Frontal cortex (tissue), 4 donors: ENCODE results near the gene MBTD1. TPM values are rescaled to one million over a fixed set of nuclear protein-coding genes. Genes with fewer than 3 reads are reported as not detected.
"Not testable (repeated sequence)": the region's sequence is repeated elsewhere in the genome, so short reads cannot be mapped to it uniquely, and the experiment has no call there.

ENCODE experiments used
- DNase-seq, 2 donors: peaks; one replicate each; pipeline ENCODE4 v3.0.0; 2012; ENCODE audit warnings: low spot score in 2 of 2
- FAIRE-seq: peaks from 2 replicates; lab custom pipeline; 2012; peaks lifted over from hg19 to GRCh38; lab: Jason Lieb, UNC
- total RNA-seq: library from RNA; depleted of rRNA; stranded (reverse); fragments of >200 nt; gene quantifications from one replicate; pipeline ENCODE4 v1.2.3, GENCODE V29; 2014
- donor health status: control.
- donor health status: control.
- donor health status: control.

Gene MBTD1
- total RNA-seq, 1 donor from 2014 or later = 64.4 TPM

GRCh38 chr17:51200846-51201245, 59.0 kb downstream of the MBTD1 start:
- DNase-seq (no peak), FAIRE-seq (no peak)

GRCh38 chr17:51200295-51200694, 59.6 kb downstream of the MBTD1 start:
- no peak for FAIRE-seq
- DNase-seq = no peak

DNA sequence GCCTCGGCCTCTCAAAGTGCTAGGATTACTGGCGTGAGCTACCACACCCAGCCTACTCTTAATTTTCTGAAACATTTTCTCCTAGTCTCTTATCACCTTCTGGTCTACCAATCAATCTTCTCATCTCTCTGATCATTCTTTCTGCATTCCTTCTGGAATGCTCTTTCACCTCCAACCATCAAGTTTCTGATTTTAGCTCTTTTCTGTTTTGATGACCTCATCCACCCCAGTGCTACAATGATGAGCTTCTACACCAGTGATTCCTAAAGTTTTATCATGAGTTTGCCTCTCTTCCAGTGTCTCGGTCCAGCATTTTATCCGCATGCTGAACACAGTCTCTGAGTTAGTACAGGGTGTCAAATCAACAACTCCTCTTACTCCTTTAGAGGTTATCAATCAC, 62.1 kb downstream of the MBTD1 start:
- FAIRE-seq (no peak), DNase-seq (no peak)

DNA sequence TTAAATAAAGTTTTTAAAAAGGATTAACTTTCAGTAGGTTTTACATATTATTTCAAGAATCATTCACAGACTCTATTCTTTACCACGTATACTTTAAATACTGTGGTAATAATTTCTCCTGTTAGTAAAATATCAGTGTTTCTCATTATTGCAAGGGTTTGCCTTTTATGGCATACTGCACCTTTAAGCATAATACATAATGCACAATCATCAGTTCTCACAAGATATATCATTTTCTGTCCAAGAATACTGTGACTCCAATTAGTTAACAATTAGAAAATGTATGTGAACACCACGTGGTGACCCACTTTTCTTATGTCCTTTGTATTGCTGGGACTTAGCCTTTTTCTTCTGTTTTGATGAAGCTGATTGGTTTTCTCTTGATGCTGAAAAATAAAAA, 68.0 kb downstream of the MBTD1 start:
- DNase-seq (no peak), FAIRE-seq (no peak)

DNA sequence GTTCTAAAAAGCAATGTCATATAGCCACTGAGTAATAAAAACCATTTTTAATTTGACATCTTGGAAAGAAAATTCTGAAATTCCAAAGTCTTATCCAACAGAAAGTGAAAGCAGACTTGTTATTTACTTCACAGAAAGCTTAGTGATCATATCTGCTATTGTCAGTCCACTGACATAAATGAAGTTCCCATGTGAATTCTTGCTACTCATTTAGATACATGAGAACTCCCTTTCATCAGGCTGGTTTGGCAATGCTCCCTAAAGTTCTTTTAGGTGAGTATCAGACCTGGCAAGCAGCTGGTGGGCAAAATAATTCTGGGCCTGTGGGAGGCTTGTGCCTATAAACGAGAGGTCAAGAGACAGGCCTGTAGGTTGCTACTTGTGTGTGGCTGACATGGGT, 70.2 kb downstream of the MBTD1 start:
- DNase-seq (no peak), FAIRE-seq (no peak)

DNA sequence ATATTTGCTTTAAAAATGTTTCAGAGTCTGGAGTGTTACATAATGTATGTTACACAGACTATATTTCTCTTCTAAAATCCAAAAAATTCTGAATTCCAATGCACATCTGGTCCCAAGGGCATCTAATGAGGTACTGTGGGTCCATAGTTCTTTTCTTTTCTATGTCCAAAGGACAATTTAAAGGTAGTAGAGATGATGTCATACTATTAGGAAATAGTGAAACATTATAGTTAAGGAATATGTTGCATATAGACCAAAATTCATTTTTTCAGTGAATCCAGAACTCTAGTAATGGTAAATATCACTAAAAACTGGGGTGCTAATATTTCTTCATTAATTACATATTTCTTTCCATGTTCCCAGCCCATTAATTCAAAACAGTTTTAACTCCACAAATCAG, 70.7 kb downstream of the MBTD1 start:
- FAIRE-seq (no peak), DNase-seq (no peak)

DNA sequence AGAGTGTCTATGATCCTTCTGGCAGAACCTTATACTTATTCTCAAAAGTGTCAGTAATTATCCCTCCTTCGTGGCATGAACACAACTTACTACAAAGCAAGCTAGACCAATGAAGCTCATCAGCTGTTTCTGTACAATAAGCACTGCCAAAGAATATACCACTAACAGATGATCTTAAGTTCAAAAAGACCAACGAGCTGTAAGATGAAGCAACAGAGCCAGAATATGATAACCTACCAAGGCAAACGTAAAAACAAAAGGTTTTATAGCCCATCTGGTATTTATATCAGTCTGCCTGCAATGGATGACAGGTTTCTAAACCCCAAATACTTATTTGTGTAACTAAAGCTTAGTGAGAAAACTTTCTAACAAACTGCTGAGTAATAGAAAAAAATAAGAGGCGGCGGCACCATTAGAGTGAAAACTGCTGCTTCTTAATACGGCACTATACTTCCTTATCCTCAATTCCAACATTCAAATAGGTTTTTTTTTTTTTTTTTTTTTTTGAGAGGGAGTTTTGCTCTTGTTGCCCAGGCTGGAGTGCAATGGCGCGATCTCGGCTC, 71.5 kb downstream of the MBTD1 start:
- no peak for DNase-seq
- no peak for FAIRE-seq

DNA sequence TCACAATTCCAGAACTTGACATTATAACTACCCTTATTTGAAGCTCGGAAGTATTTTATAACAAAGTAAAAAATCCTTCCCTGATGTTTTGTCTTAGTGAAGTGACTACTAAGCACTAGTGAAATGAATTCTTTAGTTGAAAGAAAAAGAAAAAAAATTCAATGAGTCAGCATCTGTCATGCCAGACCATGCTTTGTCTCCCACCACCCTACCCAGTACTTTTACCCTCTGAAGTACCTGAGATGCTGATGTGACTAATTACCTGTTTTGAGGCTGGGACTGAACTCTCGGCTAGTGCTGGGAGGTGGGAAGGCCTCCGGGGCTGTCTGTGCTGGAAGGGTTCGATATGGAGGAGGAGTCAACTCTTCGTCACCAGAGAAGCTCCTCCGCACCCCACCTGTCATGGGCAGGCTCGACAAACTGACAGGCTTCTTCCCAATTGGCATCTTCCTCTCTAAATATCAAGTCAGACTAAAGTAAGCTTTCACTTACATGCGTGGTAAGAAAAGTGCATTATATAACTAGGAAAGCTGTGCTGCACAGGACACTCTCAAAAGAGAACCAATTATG, 74.0 kb downstream of the MBTD1 start:
- DNase-seq = no peak
- FAIRE-seq = no peak

- no peak for DNase-seq
- no peak for FAIRE-seq
Observed at GRCh38 chr17:51184124-51184523, 75.7 kb downstream of the MBTD1 start.

DNA sequence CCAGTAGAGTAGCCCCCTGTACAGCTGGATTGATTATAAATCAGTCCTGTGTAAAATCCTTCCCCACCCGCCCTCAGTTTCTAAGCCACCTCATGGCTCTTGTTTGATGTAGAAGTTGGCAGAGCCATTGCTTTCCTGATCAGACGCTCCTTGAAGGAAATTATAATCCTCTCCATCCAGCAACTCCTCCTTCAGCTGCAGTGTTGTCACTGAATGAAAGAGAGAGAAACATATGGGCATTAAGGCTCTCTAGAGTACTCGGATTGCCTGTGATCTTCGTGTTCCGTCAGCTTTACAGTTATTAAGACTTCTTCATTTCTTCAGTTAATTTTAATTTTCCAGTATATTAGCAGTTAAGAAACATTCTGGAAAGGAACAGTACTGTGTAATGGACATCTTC, 79.4 kb downstream of the MBTD1 start:
- FAIRE-seq = no peak
- no peak for DNase-seq

DNA sequence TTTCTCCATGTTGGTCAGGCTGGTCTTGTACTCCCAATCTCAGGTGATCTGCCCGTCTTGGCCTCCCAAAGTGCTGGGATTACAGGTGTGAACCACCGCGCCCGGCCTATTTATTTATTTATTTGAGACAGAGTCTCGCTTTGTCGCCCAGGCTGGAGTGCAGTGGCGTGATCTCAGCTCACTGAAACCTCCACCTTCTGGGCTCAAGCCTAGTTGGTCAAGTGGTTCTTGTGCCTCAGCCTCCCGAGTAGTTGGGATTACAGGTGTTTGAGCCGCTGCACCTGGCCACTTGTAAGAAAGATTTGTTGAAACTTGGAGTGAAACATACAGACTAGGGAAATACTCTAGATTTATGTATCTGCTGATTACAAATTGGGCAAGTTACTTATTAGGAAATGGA, 87.8 kb downstream of the MBTD1 start:
- not testable (repeated sequence) for DNase-seq, FAIRE-seq

- DNase-seq (no peak), FAIRE-seq (no peak)
Observed at GRCh38 chr17:51170736-51171135, 89.1 kb downstream of the MBTD1 start.

DNA sequence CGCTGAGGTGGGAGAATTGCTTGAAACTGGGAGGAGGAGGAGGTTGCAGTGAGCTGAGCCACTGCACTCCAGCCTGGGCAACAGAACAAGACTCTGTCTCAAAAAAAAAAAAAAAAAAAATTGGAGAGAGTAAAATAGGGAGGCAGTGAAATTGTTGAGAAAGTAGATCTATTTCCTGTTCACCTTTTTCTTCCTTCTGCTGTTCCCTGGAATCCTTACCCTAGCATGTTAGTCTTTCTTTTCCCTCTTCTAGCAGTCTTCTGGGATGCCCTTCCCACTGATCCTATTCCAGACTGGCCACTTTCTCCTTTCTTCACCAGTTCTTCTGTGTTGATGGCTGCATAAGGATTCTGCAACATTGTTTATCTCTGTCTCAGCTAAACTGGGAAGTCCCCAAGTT, 90.5 kb downstream of the MBTD1 start:
- FAIRE-seq (no peak), DNase-seq (no peak)

DNA sequence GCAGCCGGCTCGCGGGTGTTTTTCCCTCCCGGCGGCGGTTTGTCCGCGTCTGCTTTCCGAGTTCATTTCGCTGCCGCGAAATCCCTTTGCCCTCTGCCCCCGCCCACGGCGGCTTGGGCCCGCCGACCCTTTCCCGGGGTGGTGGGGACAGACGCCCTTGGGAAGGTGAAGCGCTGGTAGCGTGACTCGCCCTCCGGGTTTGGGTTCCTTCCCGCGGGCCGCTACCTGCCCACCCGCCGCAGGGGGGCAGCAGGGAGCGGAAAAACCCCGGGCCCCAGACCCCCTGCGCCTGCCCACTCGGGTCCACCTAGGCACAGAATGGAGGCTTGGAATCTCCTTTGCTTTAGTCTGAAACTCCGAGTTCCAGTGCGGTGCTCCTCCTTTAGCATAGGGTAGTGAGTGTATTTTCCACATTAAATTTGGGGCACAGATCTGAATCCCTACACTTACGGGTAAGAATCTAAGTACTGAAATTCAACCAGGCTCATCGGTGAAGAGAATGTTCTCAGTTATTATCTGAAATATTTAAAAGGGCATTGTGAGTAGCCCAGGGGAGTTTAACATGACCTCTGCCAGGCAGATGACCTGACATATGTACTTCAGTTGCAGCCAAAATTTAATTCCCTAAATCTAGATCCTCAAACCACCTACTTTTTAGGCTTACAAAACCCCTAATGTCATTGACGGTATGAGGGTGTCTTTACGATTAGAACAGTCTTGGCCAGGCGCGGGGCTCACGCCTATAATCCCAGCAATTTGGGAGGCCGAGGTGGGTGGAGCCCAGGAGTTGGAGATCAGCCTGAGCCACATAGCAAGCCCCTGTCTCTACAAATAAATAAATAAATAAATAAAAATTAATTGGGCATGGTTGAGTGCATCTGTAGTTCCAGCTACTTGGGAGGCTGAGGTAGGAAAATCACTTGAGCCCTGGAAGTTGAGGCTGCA, 92.6 kb downstream of the MBTD1 start:
- no peak for FAIRE-seq
- DNase-seq = peak; percentile 65 to 71

DNA sequence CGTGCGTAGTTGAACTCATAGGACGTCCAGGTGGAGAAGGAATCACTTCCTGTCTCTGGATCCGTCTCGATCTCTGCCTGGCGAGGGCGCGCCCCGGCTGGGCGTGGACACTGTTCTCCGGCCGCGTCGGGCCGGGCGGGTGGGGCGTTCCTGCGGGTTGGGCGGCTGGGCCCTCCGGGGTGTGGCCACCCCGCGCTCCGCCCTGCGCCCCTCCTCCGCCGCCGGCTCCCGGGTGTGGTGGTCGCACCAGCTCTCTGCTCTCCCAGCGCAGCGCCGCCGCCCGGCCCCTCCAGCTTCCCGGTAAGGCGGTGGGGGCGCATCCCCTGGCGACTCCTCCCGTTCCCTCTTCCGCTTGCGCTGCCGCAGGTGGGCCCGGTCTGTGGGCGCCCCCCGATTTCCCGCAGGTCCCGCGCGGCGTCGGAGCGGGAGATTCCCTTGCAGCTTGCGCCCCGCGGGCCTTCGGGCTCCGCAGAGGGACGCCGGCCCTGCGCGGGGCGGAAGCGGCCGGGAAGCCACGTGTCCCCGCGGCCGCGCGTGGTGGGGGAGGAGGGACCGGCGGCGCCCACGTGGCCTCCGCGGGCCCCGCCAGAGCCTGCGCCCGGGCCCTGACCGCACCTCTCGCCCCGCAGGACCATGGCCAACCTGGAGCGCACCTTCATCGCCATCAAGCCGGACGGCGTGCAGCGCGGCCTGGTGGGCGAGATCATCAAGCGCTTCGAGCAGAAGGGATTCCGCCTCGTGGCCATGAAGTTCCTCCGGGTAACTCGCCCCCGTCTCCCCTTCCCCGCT, 93.5 kb downstream of the MBTD1 start, which contains the start of gene NME2:
TSS of gene NME2 (plus strand) at position 214 of the 789 bp plus-strand sequence. CDS start at position 634, 420 bp downstream.
- DNase-seq (peak; percentile 90), FAIRE-seq (no peak)

DNA sequence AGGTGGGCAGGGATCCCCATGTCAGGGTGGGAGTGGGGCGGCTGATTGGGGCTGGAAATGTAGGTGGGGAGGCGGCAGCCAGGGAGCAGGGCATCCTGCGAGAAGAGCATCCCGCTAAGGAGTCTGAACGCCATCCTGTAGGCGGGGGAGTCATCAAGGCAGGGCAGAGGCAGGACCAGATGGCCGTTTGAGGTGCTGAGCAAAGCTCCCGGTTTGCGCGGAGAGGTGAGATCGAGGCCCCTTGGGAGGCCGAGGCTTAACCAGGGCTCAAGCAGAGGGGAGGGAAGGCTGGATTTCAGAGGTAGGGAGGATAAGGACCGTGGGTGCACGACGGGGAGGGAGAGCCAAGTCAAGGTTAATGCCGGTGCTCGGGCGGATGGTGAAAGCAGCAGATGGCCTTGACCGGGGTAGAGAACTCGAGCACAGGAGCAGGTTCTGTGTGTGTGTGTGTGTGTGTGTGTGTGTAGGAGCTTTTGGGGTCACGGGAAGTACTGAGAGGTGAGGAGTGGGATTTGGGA, 94.1 kb downstream of the MBTD1 start:
- DNase-seq = peak in 1 of 2 donors; percentile 20
- no peak for FAIRE-seq

- DNase-seq = no peak
- FAIRE-seq = no peak
Observed at GRCh38 chr17:51164911-51165679, 94.8 kb downstream of the MBTD1 start.

DNA sequence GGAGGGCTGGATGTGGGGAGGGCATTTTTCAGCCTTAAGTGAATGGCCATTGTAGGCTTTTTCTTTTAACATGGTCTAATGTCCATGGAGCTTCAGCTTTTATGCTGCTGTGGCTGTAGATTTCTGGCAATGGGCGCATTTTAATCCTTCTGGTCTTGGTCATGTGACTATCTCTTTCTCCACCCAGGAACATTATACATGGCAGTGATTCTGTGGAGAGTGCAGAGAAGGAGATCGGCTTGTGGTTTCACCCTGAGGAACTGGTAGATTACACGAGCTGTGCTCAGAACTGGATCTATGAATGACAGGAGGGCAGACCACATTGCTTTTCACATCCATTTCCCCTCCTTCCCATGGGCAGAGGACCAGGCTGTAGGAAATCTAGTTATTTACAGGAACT, 98.3 kb downstream of the MBTD1 start:
- DNase-seq (no peak), FAIRE-seq (no peak)

DNA sequence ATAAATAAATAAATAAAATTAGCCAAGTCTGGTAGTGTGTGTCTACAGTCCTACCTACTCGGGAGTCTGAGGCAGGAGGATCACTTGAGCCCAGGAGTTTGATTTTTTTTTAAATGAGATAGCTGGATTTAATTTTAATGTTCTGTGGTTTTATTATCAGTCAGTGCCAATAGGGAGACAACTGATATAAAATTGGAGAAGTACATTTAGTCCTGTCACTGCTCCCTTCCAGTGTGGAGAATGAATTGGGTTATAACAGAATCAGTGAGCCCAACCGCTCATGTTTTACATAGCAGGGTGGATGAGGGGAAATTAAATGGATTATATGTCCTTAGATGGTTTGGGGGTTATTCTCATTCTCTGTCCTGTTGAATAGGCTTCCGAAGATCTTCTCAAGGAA, 100.2 kb downstream of the MBTD1 start:
- FAIRE-seq (no peak), DNase-seq (no peak)
